ENCODE data around the gene GALNT8. TPM values are rescaled to one million over a fixed set of nuclear protein-coding genes. Genes with fewer than 3 reads are reported as not detected.
"Not testable (repeated sequence)": the region's sequence is repeated elsewhere in the genome, so short reads cannot be mapped to it uniquely, and the experiment has no call there.

GALNT8 gene
- total RNA-seq, 1 donor from 2014 or later = 0.21 TPM

- Mint-ChIP-seq H3K27ac (ENCODE audit: unreplicated experiment) (no peak overlapping the region), H3K9me3 (ENCODE audit: unreplicated experiment) (no peaks in the 10 kb centered on the region), H3K36me3 (ENCODE audit: unreplicated experiment) (peaks cover 2% of the 10 kb centered on the region), H3K27me3 (ENCODE audit: unreplicated experiment) (peaks cover 36% of the 10 kb centered on the region), H3K4me1 (ENCODE audit: unreplicated experiment) (no peaks in the 10 kb centered on the region), H3K4me3 (ENCODE audit: unreplicated experiment) (no peak overlapping the region)
- DNase-seq (ENCODE audit: extremely low spot score, unreplicated experiment) = no peak
- TF ChIP-seq CTCF (IDR thresholded peaks at IDR 0.05) = no peak
Measured at GRCh38 chr12:4707306-4707705, 12.9 kb upstream of the GALNT8 start.

DNA sequence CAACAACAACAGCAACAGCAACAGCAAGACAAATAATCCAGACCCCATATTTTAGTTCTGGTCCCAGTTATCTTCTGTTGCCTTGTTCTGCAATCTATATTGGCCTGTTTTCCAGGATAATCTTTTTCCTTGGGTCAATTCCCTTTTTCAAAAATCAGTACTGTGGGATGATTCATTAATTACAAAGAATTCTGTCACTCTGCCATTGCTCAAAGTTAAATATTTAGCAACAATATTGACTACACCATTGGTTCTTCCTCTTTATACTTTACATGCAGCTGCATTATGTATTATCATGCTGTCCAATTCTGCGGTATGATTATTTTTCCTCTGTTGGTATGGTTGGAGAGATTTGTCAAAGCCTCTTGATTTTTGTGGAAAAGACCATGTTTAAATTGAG lies 10.1 kb upstream of the GALNT8 start:
- peaks cover 2% of the 10 kb centered on the region for H3K36me3 Mint-ChIP-seq (ENCODE audit: unreplicated experiment)
- no peak overlapping the region for H3K27ac Mint-ChIP-seq (ENCODE audit: unreplicated experiment)
- peaks cover 36% of the 10 kb centered on the region for H3K27me3 Mint-ChIP-seq (ENCODE audit: unreplicated experiment)
- no peak overlapping the region for H3K4me3 Mint-ChIP-seq (ENCODE audit: unreplicated experiment)
- no peak for TF ChIP-seq CTCF (IDR thresholded peaks at IDR 0.05)
- no peaks in the 10 kb centered on the region for H3K9me3 Mint-ChIP-seq (ENCODE audit: unreplicated experiment)
- H3K4me1 Mint-ChIP-seq (ENCODE audit: unreplicated experiment) = no peaks in the 10 kb centered on the region
- DNase-seq (ENCODE audit: extremely low spot score, unreplicated experiment) = no peak

- Mint-ChIP-seq H3K4me1 (ENCODE audit: unreplicated experiment) (no peaks in the 10 kb centered on the region), H3K27ac (ENCODE audit: unreplicated experiment) (no peak overlapping the region), H3K27me3 (ENCODE audit: unreplicated experiment) (peaks cover 16% of the 10 kb centered on the region), H3K4me3 (ENCODE audit: unreplicated experiment) (no peak overlapping the region), H3K9me3 (ENCODE audit: unreplicated experiment) (no peaks in the 10 kb centered on the region), H3K36me3 (ENCODE audit: unreplicated experiment) (no peaks in the 10 kb centered on the region)
- no peak for TF ChIP-seq CTCF (IDR thresholded peaks at IDR 0.05)
- DNase-seq (ENCODE audit: extremely low spot score, unreplicated experiment) = no peak
Measured at GRCh38 chr12:4714879-4715278, 5.3 kb upstream of the GALNT8 start.

- TF ChIP-seq CTCF (IDR thresholded peaks at IDR 0.05) = no peak
- Mint-ChIP-seq H3K36me3 (ENCODE audit: unreplicated experiment) (no peaks in the 10 kb centered on the region), H3K4me3 (ENCODE audit: unreplicated experiment) (no peak overlapping the region), H3K27ac (ENCODE audit: unreplicated experiment) (no peak overlapping the region), H3K9me3 (ENCODE audit: unreplicated experiment) (no peaks in the 10 kb centered on the region), H3K27me3 (ENCODE audit: unreplicated experiment) (peaks cover 25% of the 10 kb centered on the region), H3K4me1 (ENCODE audit: unreplicated experiment) (no peaks in the 10 kb centered on the region)
- DNase-seq (ENCODE audit: extremely low spot score, unreplicated experiment) = no peak
Measured at GRCh38 chr12:4717806-4718205, 2.4 kb upstream of the GALNT8 start.

DNA sequence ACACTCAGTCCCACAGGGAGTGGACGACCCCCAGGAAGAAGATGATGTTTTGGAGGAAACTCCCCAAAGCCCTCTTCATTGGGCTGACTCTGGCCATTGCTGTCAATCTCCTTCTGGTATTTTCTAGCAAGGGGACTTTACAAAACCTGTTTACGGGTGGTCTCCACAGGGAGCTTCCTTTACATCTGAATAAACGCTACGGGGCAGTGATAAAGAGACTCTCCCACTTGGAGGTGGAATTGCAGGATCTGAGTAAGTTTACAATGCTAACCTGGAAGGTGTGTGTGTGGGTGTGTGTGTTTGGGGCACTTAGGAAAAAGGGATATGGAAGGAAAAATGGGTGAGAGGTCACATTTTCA lies 416 bp downstream of the GALNT8 start:
- Mint-ChIP-seq H3K36me3 (ENCODE audit: unreplicated experiment) (no peaks in the 10 kb centered on the region), H3K27me3 (ENCODE audit: unreplicated experiment) (peaks cover 25% of the 10 kb centered on the region), H3K4me3 (ENCODE audit: unreplicated experiment) (no peak overlapping the region), H3K9me3 (ENCODE audit: unreplicated experiment) (no peaks in the 10 kb centered on the region), H3K27ac (ENCODE audit: unreplicated experiment) (no peak overlapping the region), H3K4me1 (ENCODE audit: unreplicated experiment) (no peaks in the 10 kb centered on the region)
- TF ChIP-seq CTCF (IDR thresholded peaks at IDR 0.05) = no peak
- no peak for DNase-seq (ENCODE audit: extremely low spot score, unreplicated experiment)

- not testable (repeated sequence) for H3K4me1 Mint-ChIP-seq (ENCODE audit: unreplicated experiment); H3K4me3 Mint-ChIP-seq (ENCODE audit: unreplicated experiment); H3K9me3 Mint-ChIP-seq (ENCODE audit: unreplicated experiment); H3K27ac Mint-ChIP-seq (ENCODE audit: unreplicated experiment); DNase-seq (ENCODE audit: extremely low spot score, unreplicated experiment); H3K36me3 Mint-ChIP-seq (ENCODE audit: unreplicated experiment)
- peaks cover 25% of the 10 kb centered on the region for H3K27me3 Mint-ChIP-seq (ENCODE audit: unreplicated experiment)
Measured at GRCh38 chr12:4721587-4721986, 1.4 kb downstream of the GALNT8 start.

Measured in osteocyte (in vitro differentiated cells).